Measurements from ENCODE around the gene FAM107A. TPM values are rescaled to one million over a fixed set of nuclear protein-coding genes. Genes with fewer than 3 reads are reported as not detected.

FAM107A gene
- total RNA-seq, 1 donor from 2014 or later, result not detected

- ChIA-PET CTCF (no interaction called here), POLR2A (no interaction called here)
- Mint-ChIP-seq H3K36me3 (ENCODE audit: low read depth) (no peaks in the 10 kb centered on the region), H3K4me3 (no peak overlapping the region), H3K9me3 (no peaks in the 10 kb centered on the region), H3K27me3 (peaks cover 1% of the 10 kb centered on the region), H3K27ac (no peak overlapping the region), H3K4me1 (peaks cover 3% of the 10 kb centered on the region)
- no peak for ATAC-seq (ENCODE audit: low read depth)
- TF ChIP-seq, protein P1, sequence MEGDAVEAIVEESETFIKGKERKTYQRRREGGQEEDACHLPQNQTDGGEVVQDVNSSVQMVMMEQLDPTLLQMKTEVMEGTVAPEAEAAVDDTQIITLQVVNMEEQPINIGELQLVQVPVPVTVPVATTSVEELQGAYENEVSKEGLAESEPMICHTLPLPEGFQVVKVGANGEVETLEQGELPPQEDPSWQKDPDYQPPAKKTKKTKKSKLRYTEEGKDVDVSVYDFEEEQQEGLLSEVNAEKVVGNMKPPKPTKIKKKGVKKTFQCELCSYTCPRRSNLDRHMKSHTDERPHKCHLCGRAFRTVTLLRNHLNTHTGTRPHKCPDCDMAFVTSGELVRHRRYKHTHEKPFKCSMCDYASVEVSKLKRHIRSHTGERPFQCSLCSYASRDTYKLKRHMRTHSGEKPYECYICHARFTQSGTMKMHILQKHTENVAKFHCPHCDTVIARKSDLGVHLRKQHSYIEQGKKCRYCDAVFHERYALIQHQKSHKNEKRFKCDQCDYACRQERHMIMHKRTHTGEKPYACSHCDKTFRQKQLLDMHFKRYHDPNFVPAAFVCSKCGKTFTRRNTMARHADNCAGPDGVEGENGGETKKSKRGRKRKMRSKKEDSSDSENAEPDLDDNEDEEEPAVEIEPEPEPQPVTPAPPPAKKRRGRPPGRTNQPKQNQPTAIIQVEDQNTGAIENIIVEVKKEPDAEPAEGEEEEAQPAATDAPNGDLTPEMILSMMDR (IDR thresholded peaks at IDR 0.05), result no peak
- intact Hi-C loops (cut with micrococcal nuclease), result no loop called here
- DNase-seq, result no peak
These were observed 475 bp downstream of the FAM107A start for GRCh38 chr3:58576716-58577115.

DNA sequence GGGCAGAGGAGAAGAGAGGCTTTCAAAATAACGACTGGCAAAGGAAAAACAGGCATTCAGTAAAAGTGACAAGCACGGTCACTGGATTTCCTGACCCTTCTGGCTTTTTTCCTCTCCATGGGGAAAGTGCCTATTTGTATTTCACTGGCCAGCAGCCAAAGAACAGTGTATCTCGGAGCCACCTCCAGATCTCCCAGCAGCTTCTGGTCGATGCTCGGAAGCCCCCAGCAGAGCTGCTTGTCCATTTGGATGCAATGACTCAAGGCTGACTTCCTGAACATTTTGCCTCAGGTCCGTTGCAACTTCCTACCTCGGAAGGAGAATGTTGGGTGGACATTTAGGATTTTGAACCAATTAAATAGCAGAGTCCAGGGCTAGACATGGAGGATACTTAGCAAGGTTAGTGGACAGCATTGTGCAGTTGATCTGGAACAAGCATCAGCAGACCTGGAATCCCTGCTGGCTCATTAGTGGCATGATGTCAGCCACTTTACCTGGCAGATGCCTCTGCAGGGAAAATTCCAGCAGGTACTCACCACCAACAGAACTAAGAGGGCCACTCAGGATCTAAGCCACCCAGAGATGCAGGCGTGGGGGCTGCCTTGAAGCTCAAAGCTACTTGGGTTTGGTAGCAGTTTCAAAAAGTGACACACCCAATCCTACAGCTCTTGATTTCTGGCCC lies 1.1 kb downstream of the FAM107A start:
- Mint-ChIP-seq H3K27ac (no peak overlapping the region), H3K4me3 (no peak overlapping the region), H3K36me3 (ENCODE audit: low read depth) (no peaks in the 10 kb centered on the region), H3K4me1 (no peaks in the 10 kb centered on the region), H3K27me3 (no peaks in the 10 kb centered on the region), H3K9me3 (no peaks in the 10 kb centered on the region)
- CTCF ChIA-PET, result no interaction called here
- no peak for ATAC-seq (ENCODE audit: low read depth)
- no peak for DNase-seq
- POLR2A ChIA-PET, result no interaction called here
- TF ChIP-seq, protein P1 (IDR thresholded peaks at IDR 0.05), result no peak
- intact Hi-C loops (cut with micrococcal nuclease), result no loop called here

- H3K27me3 Mint-ChIP-seq, result no peaks in the 10 kb centered on the region
- intact Hi-C loops (cut with micrococcal nuclease), result no loop called here
- CTCF ChIA-PET, result no interaction called here
- TF ChIP-seq, protein P1 (IDR thresholded peaks at IDR 0.05), result no peak
- no peaks in the 10 kb centered on the region for H3K9me3 Mint-ChIP-seq
- ATAC-seq (ENCODE audit: low read depth) (no peak), DNase-seq (no peak)
- no peak overlapping the region for H3K27ac Mint-ChIP-seq
- no peak overlapping the region for H3K4me3 Mint-ChIP-seq
- no peaks in the 10 kb centered on the region for H3K4me1 Mint-ChIP-seq
- POLR2A ChIA-PET, result no interaction called here
- no peaks in the 10 kb centered on the region for H3K36me3 Mint-ChIP-seq (ENCODE audit: low read depth)
These were observed 2.5 kb downstream of the FAM107A start for GRCh38 chr3:58574682-58575081.

DNA sequence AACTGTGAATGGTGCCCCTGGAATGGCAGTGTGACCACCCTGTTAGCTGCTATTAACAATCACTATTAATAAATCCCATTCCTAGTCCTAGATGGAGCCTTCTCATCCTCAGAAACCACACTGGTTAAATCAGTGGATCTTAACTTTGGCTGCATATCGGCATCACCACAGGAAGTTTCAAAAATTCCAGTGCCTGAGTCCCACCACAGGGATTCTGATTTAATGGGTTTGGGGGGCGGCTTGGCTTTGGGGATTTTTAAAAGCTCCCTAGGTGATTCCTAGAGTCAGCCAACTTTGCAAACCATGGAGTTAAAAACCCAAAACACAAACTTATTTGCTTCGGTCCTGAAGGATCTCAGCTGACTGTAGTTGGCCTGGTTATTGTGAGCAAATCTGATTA lies 3.1 kb downstream of the FAM107A start:
- no peaks in the 10 kb centered on the region for H3K9me3 Mint-ChIP-seq
- DNase-seq (no peak), ATAC-seq (ENCODE audit: low read depth) (no peak)
- POLR2A ChIA-PET, result no interaction called here
- TF ChIP-seq, protein P1 (IDR thresholded peaks at IDR 0.05), result no peak
- no peaks in the 10 kb centered on the region for H3K27me3 Mint-ChIP-seq
- peaks cover under 1% of the 10 kb centered on the region for H3K4me1 Mint-ChIP-seq
- no peaks in the 10 kb centered on the region for H3K36me3 Mint-ChIP-seq (ENCODE audit: low read depth)
- CTCF ChIA-PET, result no interaction called here
- no peak overlapping the region for H3K27ac Mint-ChIP-seq
- no peak overlapping the region for H3K4me3 Mint-ChIP-seq
- intact Hi-C loops (cut with micrococcal nuclease), result no loop called here

DNA sequence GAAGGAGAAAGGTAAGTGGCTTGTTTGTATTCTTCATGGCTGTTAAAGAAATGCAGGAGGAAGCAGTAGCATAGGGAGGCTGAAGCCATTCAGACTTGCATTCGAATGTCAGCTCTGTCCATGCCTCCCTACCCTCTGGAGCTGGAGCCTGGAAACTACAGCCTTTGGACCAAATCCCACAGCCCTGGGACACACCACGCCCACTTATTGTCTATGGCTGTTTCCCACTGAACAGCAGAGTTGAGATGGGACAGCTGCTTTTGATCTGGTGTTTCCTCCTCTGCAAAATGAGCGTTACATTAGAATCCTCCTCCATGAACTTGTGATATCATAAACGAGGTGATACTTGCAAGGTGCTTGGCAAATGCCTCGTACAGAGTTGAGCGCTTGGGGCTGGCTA lies 3.6 kb downstream of the FAM107A start:
- H3K9me3 Mint-ChIP-seq, result no peaks in the 10 kb centered on the region
- POLR2A ChIA-PET, result no interaction called here
- no peak overlapping the region for H3K4me3 Mint-ChIP-seq
- ATAC-seq (ENCODE audit: low read depth) (no peak), DNase-seq (no peak)
- no peak overlapping the region for H3K27ac Mint-ChIP-seq
- intact Hi-C loops (cut with micrococcal nuclease), result no loop called here
- H3K36me3 Mint-ChIP-seq (ENCODE audit: low read depth), result no peaks in the 10 kb centered on the region
- no peaks in the 10 kb centered on the region for H3K27me3 Mint-ChIP-seq
- TF ChIP-seq, protein P1 (IDR thresholded peaks at IDR 0.05), result no peak
- H3K4me1 Mint-ChIP-seq, result peaks cover 5% of the 10 kb centered on the region
- CTCF ChIA-PET, result no interaction called here
